ENCODE measurements around the gene ERMAP.

DNA sequence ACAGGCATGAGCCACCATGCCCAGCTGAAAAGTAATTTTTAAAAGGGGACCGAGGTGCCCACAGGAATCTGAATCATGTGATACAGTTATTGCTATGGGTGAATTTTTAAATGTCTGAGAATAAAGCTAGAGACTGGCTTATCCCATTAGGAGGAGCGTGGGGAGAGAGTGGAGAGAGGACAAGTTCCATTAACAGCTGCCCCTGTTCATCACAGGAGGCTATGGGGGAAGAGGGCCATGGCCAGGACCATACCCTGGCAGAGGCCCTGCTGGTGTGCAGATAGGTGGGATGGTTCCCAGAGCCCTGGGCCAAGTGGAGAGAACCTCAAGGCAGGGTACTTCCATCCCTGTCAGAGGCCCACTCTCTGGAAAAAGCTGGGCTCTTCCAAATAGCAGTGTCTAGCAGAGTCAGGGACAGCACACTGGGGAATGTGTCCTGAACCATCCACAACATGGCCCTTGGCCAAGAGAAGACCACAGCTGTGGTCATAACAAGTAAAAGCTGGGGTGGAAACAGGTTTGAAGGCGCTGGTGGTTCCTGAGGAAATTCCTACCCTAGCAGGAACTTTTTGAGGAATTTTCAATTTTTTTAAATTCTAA is 15.8 kb downstream of the ERMAP start:
- TF ChIP-seq, protein P1, sequence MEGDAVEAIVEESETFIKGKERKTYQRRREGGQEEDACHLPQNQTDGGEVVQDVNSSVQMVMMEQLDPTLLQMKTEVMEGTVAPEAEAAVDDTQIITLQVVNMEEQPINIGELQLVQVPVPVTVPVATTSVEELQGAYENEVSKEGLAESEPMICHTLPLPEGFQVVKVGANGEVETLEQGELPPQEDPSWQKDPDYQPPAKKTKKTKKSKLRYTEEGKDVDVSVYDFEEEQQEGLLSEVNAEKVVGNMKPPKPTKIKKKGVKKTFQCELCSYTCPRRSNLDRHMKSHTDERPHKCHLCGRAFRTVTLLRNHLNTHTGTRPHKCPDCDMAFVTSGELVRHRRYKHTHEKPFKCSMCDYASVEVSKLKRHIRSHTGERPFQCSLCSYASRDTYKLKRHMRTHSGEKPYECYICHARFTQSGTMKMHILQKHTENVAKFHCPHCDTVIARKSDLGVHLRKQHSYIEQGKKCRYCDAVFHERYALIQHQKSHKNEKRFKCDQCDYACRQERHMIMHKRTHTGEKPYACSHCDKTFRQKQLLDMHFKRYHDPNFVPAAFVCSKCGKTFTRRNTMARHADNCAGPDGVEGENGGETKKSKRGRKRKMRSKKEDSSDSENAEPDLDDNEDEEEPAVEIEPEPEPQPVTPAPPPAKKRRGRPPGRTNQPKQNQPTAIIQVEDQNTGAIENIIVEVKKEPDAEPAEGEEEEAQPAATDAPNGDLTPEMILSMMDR (IDR thresholded peaks at IDR 0.05), result no peak
- TF ChIP-seq POLR2A (IDR thresholded peaks at IDR 0.05), result no peak

All from tibial nerve (tissue), 3 donors.